Transverse colon (tissue), 4 donors: Measurements from ENCODE around the gene POLR2L.

Experiments
- EP300 ChIP-seq: sonication (generic); formaldehyde crosslinking; IDR thresholded peaks from one replicate; pipeline ENCODE4 v1.6.1; 2017; ENCODE audit warnings: antibody characterized with exemption, low read depth
- POLR2A ChIP-seq: fragments of 450-650 bp; IDR thresholded peaks from one replicate; pipeline ENCODE4 v1.6.1; 2016; ENCODE audit warnings: antibody characterized with exemption, mild to moderate bottlenecking, moderate library complexity
- POLR2AphosphoS5 ChIP-seq, 3 donors: sonication (generic); formaldehyde crosslinking; IDR thresholded peaks; one replicate each; pipeline ENCODE4 v1.6.1; 2016; ENCODE audit warnings: antibody characterized with exemption in 3 of 3
- TF ChIP-seq, protein P1 (sequence below), 5 experiments: fragments of 200-600 bp in 3 of 5; fragments of 450-650 bp in 2 of 5; sonication (generic) in 3 of 5; IDR thresholded peaks; 1 replicate in 2 of 5; 2 replicates in 3 of 5; pipeline ENCODE4 v1.5.1; 2016 to 2017; ENCODE audit warnings: antibody characterized with exemption in 5 of 5, inconsistent platforms in 3 of 5, mild to moderate bottlenecking in 2 of 5, moderate library complexity in 1 of 5

GRCh38 chr11:853682-854448 lies 11.5 kb upstream of the POLR2L start:
- TF ChIP-seq EP300 (no peak), POLR2A (no peak), POLR2AphosphoS5 (IDR thresholded peaks at IDR 0.05) (no peak)
- TF ChIP-seq, protein P1, sequence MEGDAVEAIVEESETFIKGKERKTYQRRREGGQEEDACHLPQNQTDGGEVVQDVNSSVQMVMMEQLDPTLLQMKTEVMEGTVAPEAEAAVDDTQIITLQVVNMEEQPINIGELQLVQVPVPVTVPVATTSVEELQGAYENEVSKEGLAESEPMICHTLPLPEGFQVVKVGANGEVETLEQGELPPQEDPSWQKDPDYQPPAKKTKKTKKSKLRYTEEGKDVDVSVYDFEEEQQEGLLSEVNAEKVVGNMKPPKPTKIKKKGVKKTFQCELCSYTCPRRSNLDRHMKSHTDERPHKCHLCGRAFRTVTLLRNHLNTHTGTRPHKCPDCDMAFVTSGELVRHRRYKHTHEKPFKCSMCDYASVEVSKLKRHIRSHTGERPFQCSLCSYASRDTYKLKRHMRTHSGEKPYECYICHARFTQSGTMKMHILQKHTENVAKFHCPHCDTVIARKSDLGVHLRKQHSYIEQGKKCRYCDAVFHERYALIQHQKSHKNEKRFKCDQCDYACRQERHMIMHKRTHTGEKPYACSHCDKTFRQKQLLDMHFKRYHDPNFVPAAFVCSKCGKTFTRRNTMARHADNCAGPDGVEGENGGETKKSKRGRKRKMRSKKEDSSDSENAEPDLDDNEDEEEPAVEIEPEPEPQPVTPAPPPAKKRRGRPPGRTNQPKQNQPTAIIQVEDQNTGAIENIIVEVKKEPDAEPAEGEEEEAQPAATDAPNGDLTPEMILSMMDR (IDR thresholded peaks at IDR 0.05), result no peak
